ENCODE data around the gene RIC1. TPM values are rescaled to one million over a fixed set of nuclear protein-coding genes. Genes with fewer than 3 reads are reported as not detected.

The RIC1 gene
- total and polyA plus RNA-seq, 2 of the 4 experiments (the other 2 are of a cell fraction): 28.8 to 76.9 TPM

- TF ChIP-seq USF2 (IDR thresholded peaks at IDR 0.05; ENCODE audit: low read depth, low read length): no peak
- TF ChIP-seq MXI1 (IDR thresholded peaks at IDR 0.05; ENCODE audit: borderline replicate concordance, low read depth, low read length): no peak
These were observed 19.7 kb upstream of the RIC1 start (continued) for GRCh38 chr9:5609226-5609596.

- ChIA-PET CTCF (no interaction called here), POLR2A (ENCODE audit: unreplicated experiment) (no interaction called here)
- no peak overlapping the region for H2BK15ac ChIP-seq (ENCODE audit: low read depth, low read length)
- 0 out of 2 replicates have a peak, but pooled peaks cover 1% of the 10 kb centered on the region for H3K36me3 ChIP-seq (ENCODE audit: control insufficient read depth, insufficient read depth, low read length)
- DNase-seq (no peak), ATAC-seq (ENCODE audit: low read depth) (no peak)
- no peak overlapping the region for H3K4me2 ChIP-seq (ENCODE audit: low read depth, low read length)
- BruUV-seq (replicated peaks): no TSS peak
- H4K5ac ChIP-seq (ENCODE audit: low read depth, low read length): no peak overlapping the region
- no peaks in the 10 kb centered on the region for H3K27me3 ChIP-seq (ENCODE audit: control insufficient read depth, insufficient read depth, low read length)
- H3K9me1 ChIP-seq (ENCODE audit: insufficient read depth, low read length): no peaks in the 10 kb centered on the region
- no peak for TF ChIP-seq RFX5 (IDR thresholded peaks at IDR 0.05; ENCODE audit: low read depth, low read length)
- H3K4me1 ChIP-seq (ENCODE audit: control insufficient read depth, insufficient read depth, low read length): no peaks in the 10 kb centered on the region
- no peak overlapping the region for H2BK20ac ChIP-seq (ENCODE audit: low read depth, low read length)
- no peak overlapping the region for H2BK5ac ChIP-seq (ENCODE audit: low read depth, low read length, poor library complexity, severe bottlenecking)
- H3K18ac ChIP-seq (ENCODE audit: low read depth, low read length): no peak overlapping the region
- no CpG with 5 or more reads among the region's 2 CpGs for WGBS, 2 experiments (ENCODE audit: extremely low coverage in 2 of 2, insufficient read length in 1 of 2)
- dilution Hi-C loops (cut with HindIII; ENCODE audit: low sequenced_read_pairs, unreplicated experiment) (no loop called here), intact Hi-C loops (cut with micrococcal nuclease) (no loop called here), in situ Hi-C loops (cut with MboI; ENCODE audit: low sequenced_read_pairs) (no loop called here)
- H3K14ac ChIP-seq (replicated peaks; ENCODE audit: low read depth, low read length): no peak overlapping the region
- no peak overlapping the region for H2BK120ac ChIP-seq (ENCODE audit: low read depth, low read length)
- no peak overlapping the region for H3K4me3 ChIP-seq (ENCODE audit: insufficient read depth, low read depth, low read length)
- H4K20me1 ChIP-seq (ENCODE audit: insufficient read depth, low read length): no peaks in the 10 kb centered on the region
- no peak overlapping the region for H2AFZ ChIP-seq (replicated peaks; ENCODE audit: low read length, poor library complexity)
- H3K9me3 ChIP-seq (ENCODE audit: control insufficient read depth, insufficient read depth, low read length): no peaks in the 10 kb centered on the region
- H2AK9ac ChIP-seq (replicated peaks; ENCODE audit: low read depth, low read length, poor library complexity): no peak overlapping the region
- H4K8ac ChIP-seq (ENCODE audit: low read depth in 2 of 2, low read length in 2 of 2): no peak overlapping the region
- H3K23ac ChIP-seq (ENCODE audit: low read depth, low read length): no peak overlapping the region
- no peak overlapping the region for H3K9ac ChIP-seq (ENCODE audit: low read depth, low read length)
- H2AK5ac ChIP-seq (ENCODE audit: low read depth, low read length): no peak overlapping the region
- no peak overlapping the region for H3K27ac ChIP-seq (ENCODE audit: insufficient read depth, low read length)
- H4K91ac ChIP-seq (ENCODE audit: insufficient read depth, low read depth, low read length): no peak overlapping the region
- H3K4ac ChIP-seq (ENCODE audit: low read depth, low read length): no peak overlapping the region
- no peak overlapping the region for H3K56ac ChIP-seq (ENCODE audit: extremely low read depth, insufficient read depth, low read length)
- peaks cover 0 to 4% of the 10 kb centered on the region in 2 experiments; a peak in 2 of 4 replicates for H3K79me1 ChIP-seq (ENCODE audit: low read depth in 1 of 2, low read length in 2 of 2)
These were observed 18.4 kb upstream of the RIC1 start for GRCh38 chr9:5610491-5610890.
